ENCODE results near the gene RPL5.
A peak's percentile ranks its signal among the peaks of the same experiment; 100 is the strongest.
"Not testable (repeated sequence)": the region's sequence is repeated elsewhere in the genome, so short reads cannot be mapped to it uniquely, and the experiment has no call there.

The RPL5 gene

DNA sequence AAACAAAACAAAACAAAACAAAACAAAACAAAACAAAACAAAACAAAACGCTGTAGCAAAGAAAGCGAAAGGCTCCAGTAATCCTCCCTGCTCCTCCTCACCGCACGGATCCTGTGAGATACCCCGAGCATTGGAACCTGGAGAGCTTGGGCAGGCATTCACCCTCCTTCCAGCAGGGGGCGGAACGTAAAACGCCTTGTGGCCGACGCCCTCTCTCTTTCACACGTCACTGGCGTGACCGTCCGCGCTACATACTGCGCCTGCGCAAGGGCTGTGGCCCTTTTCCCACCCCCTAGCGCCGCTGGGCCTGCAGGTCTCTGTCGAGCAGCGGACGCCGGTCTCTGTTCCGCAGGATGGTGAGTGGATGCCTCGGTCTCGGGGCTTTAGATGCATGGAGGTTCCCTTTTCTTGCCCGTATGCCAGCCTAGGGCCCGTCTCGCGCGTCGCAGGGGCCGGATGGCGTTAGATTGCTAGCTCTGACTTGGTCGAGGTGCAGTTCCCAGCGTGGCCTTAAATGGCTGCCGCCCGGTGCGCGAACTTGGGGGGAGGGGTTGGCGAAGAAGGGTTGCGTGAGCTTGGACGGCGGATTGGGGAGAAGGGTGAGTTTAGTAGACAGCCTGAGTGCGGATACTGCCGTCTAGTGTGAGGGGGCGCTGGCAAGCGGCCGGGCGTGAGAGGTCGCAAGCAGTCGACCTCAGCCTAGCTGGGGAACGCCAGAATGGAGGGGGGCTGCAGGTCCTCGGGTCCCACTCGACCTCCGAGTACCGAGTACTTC lies at the start of gene RPL5:
Gene RPL5 (plus strand): TSS at position 279 of the 775 bp plus-strand sequence. CDS start 75 bp downstream, at position 354.
- DNase-seq (ENCODE audit: low read depth), result peak; percentile 96

DNA sequence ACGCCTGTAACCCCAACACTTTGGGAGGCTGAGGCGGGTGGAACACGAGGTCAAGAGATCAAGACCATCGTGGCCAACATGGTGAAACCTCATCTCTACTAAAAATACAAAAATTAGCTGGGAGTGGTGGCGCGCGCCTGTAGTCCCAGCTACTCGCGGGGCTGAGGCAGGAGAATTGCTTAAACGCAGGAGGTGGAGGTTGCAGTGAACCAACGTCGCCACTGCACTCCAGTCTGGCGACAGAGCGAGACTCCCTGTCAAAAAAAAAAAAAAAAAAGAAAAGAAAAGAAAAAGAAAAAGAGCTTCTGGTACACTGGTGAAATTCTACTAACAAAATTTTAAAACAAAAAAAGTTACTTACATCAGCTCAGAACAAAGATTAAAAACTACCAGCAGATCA lies 48.3 kb upstream of the RPL5 start:
- DNase-seq (ENCODE audit: low read depth), result not testable (repeated sequence)

DNA sequence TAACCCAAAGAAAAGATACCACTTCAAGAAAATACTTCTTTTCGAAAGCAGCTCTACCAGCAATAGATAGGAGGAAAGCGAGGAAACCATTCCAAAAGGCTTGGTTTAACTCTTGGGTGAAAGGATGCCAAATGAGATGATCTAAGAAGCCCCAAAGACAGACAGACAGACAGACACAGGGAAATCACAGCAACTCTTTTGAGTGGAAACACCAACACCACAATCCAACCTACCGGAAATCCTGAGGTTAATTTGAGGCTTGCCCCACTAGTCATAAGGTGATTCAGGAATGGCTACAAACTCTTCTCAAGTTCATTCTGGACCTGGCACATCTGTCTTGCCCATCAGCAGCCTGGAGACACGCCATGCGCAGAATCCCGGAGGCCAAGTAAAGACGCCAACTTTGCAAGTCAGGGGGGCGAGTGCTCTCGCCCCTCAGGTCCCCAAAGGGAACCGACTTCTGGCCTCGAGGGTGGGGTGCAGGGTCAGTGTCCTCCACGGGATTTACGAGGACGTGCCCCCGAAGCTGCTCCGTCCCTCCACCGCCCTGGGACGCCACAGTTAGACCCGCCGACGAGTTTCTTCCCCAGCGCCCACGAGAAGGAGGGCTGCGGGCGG lies 47.7 kb upstream of the RPL5 start:
- DNase-seq (ENCODE audit: low read depth), result peak; percentile 1

DNA sequence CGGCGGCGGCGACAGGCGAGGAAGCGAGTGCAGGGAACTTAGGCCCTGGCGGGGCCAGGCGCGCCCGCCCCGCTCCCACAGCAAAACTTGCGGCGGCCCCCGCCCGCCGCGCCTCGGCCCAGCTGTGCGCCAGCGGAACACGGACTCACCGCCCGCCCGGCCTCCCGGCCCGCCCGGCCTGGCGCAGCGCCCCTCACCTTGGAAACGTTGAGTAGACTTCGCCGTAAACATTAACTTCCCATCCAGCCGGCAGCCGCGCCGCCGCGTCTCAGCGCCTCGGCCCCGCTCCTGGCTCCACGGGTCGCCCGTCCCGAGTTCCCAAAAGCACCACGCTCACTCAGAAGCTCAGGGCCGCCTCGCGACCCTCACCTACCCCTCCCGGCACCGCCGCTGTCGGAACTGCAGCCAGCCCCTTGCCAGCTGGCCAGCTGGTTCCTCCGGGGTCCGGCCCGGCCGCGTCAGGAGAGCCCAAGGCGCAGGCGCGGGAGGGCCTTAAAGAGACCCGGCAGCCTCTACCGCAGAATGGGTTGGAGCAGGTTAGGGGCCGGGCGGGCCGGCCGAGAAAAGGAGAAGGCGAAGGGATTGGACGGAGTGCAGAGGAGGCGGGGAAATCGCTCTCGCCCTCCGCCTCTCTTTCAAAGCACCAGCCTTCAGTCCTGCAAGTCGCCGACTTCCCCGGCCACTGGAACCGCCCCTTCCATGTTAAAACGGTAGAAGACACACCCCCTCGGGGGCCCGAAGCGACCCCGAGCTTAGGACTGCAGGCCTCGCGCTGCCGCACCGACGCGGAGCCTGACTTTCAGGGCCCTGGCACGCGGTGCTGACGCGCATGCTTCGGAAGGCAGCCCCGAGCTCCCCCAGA lies 47.0 kb upstream of the RPL5 start, which contains the start of gene EVI5:
Gene EVI5 (minus strand): TSS at position 470 of the 862 bp plus-strand sequence. CDS start 48,562 bp downstream, outside the sequence.
- peak; percentile 5 for DNase-seq (ENCODE audit: low read depth)

DNA sequence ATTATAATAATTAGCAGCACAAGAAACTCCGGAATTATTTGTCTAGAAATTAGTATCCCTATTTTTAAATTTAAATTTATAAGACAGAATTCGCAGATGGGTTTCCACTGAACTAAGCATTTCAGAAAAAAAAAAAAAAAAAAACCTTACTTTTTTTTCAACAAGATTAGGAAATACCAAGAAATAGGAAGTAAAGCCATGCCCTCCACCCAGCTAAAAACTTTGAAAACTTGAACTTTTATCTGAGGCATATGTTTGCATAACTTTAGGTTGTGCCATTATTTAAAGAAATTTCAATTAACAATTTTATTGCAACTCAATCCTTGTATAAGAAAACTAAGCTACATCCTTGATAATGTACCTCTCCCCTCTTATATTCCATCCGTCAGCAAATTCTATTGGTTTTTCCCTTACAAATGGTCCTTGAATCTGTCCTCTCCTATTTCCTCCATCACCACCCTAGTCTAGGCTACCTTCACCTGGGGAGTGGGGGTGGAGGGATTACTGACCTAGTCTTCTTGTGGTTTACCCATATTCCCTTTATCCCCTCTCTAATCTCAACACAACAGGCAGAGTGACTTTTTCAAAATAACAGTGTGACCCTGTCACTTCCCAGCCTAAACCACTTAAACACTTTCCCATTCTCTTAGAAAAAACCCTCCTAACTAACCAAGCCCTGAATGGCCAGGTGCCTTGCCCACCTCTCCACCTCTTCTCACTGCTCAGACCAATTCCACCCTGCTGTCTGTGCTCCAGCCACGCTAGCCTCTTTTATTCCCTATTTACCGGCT lies 45.5 kb upstream of the RPL5 start:
- DNase-seq (ENCODE audit: low read depth), result no peak

DNA sequence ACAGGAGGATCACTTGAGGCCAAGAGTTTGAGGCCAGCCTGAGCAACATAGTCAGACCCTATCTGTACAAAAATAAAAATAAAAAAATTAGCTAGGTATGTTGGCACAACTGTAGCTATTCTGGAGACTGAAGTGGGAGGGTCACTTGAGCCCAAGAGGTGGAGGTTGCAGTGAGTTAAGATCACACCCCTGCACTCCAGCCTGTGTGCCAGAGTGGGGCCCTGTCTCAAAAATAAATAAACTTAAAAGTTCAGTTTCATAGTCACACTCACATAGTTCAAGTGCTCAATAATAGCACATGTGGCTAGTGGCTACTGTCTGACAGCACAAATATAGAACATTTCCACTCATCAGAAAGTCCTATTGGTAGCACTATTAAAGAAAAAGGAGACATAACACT lies 41.8 kb upstream of the RPL5 start:
- no peak for DNase-seq (ENCODE audit: low read depth)

DNA sequence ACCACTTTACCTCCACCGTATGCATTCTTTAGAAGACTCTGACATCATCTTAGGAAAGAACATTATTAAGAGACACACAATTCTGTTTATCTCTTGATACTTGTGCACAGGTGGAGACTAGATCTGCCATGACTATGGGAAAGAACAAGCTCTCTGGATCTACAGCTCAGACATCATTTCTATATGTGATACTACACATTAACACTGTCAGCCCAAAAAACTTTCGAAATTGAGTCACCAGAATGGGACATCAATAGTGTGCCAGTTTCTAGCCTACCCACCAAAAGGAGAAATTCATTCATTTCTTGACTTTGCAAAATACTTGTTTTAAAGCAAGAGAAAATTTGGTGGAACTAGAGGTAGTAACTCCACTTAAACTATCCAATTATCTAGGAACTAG lies 41.0 kb upstream of the RPL5 start:
- DNase-seq (ENCODE audit: low read depth), result no peak

DNA sequence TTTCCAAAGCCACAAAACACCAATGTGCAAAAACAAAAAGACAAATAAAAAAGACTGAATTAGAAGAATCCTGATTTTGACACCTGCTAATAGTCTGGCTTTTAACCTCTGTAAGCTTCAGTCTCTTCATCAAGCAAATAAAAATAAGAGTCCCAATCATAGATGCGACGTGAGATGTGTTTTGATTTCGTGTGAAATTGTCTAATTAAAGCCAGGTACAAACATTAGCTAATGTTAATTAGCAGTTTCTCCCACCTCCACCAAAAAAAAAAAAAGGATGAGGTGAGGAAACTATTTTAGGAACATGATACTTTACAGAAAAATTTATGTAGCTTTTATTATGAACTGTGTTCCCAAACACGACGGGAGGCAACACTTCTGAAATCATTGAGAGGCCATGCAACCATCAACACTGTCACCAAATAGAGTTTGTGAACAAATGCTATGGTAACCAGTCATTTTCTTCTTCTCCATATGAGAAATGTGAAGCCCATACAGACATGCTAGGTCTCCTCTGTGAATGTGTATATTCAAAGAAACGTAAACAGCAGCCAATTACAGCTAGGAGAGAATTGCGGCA lies 40.3 kb upstream of the RPL5 start:
- no peak for DNase-seq (ENCODE audit: low read depth)

DNA sequence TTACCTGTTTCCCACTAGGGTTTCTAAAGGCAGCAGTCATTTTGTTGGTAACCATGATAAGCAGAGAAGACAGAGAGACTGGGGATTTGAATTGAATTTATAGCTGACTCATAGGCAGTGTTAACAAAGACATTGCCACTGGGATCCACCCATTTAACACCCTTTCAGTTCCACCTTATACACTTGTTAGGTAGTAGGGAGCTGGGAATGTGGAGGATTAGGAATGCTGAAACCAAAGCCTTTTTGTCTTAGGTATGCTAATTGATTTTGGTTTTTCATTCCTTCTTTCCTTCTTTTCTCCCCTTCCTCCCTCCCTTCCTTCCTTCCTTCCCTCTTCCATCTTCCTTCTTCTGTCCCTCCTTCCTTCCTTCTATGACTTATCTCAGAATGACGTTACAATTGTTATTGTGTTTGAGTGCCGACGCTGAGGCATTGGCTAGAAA lies 39.5 kb upstream of the RPL5 start:
- no peak for DNase-seq (ENCODE audit: low read depth)

DNA sequence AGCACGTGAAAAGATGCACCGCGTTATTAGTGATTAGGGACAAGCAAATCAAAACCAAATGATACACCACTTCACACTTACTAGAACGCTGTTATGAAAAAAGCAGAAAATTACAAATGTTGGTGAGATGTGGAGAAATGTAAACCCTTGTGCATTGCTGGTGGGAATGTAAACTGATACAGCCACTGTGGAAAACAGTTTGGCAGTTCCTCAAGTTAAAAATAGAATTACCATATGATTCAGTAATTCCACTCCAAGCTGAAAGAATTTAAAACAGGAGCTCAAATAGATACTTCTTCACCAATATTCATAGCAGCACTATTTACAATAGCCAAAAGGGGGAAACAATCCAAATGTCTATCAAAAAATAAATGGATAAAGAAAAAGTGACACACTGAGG lies 36.7 kb upstream of the RPL5 start:
- DNase-seq (ENCODE audit: low read depth), result no peak

DNA sequence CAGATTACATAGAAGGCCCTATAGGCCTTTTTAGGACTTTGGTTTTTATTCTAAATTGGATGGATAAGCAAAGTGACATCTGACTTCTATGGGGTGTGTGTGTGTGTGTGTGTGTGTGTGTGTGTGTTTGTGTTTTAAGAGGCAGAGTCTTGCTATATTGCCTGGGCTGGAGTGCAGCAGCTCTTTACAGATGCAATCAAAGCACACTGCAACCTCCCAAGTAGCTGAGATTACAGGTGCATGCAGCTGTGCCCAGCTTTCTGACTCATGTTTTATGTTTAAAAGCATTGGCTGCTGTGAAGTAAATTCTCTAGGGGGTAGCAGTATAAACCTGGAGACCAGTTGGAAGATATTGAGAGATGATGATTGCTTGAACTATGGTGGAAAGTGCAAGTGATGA lies 34.5 kb upstream of the RPL5 start:
- DNase-seq (ENCODE audit: low read depth), result no peak

DNA sequence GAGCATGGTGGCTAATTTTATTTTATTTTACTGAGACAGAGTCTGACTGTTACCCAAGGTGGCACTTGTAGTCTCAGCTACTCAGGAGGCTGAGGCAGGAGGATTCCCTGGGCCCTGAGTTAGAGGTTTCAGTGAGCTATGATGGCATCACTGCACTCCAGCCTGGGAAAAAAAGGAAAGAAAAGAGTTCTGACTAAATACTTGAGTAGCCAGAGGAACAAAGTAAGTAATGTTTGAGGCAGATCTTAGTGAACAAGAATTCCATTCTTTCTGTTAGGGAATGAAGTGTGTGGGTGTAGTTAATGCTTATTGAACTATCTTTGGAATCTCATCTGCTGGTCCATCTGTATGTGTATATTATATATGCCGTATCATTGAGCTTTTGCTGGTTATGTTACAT lies 33.9 kb upstream of the RPL5 start:
- no peak for DNase-seq (ENCODE audit: low read depth)

DNA sequence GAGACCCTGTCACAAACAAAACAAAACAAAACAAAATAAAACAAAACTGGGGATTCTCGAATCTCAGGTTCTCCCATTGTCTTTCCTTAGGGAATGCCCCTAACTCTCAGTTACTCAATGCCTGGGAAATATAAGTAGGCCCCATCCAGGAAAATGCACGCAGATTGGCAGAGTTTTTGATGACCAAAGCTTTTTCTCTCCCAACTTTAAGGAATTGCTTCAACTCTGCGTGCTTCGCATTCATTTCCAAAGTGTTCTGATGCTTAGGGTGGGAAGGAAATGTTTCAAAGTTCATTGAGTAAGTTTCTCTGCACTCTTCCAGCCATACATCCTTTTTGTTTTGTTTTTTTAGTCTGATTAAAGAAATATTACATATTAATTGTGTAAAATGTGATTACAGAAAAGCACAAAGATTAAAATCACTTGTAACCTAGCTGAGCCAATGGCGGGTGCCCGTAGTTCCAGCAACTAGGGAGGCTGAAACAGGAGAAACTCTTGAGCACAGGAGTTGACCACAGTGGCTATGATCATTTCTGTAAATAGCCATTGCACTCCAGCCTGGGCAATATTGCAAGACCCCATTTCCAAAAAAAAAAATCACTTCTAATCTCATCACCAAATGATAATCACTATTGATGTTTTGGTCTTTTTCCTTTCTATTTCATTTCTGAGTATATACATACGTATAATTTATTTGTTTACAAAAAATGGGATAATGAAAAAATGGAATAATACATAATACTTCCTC lies 28.5 kb upstream of the RPL5 start:
- no peak for DNase-seq (ENCODE audit: low read depth)

DNA sequence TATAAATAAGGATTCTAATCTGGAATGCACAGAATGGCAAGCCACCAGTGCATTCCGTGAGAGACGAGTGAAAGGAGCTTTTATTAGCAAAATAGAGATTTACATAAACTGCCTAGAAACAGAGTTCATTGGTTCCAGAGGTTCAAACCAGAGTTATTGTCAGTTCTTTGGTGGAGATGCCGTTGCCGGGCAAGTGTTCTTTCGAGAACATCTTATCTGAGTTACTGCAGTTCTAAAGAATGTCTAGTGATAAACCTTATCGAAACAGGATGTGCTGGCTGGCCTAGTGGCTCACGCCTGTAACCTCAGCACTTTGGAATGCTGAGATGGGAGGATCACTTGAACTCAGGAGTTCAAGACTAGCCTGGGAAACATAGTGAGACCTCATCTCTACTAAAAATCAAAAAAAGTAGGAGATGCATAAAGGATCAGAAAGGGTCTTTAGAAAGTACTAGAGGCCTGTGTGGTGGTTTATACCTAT lies 27.1 kb upstream of the RPL5 start:
- DNase-seq (ENCODE audit: low read depth), result no peak

DNA sequence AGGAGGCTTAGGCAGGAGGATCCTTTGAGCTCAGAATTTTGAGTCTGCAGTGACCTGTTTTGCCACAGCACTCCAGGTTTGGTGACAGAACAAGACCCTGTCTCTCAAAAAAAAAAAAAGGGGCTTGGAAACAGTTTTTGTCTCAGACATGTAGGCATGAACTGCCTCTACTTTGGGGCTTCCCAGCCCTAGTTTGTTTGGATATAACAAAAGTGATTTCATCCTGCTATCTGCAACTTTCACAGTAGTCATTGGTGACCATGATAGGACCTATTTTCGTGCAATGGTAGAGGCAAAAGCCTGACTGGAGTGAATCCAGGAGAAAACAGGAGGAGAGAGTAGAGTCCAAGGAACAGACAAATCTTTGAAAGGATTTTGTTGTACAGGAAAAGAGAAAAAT lies 26.6 kb upstream of the RPL5 start:
- no peak for DNase-seq (ENCODE audit: low read depth)

DNA sequence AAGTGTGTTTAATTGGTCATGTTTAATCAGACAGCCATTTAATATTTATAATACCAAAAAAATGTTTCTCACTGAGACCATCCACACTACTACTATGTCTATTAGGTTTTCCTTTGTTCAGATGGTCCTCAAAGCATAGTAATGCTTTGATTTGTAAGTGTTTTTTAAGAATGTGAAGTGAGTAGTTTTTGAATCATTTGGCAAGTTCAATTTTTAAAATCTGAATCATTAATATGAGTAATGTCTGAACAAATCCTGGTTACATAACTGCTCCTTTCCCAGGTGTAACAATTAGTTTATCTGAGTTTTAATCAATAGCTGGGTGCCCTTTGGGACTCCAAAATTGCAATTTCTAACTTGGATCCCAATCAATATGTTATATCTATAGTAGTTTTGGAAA lies 23.5 kb upstream of the RPL5 start:
- DNase-seq (ENCODE audit: low read depth), result no peak

DNA sequence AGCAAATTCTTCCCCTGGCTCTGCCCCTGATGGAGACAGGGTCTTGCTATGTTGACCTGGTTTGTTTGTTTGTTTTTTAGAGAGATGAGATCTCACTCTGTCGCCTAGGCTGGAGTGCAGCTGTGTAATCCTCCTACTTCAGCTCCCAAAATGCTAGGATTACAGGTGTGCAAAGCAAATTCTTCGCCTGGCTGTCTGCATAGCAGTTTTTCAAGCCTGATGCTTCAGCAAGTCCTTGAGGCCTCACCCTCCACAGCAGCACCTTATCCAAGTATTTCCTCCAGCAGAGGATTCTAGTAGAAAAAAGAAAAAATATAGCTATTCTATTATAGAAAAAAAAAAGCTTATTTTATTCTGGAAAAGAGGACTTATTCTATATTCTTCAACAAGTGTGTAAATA lies 15.1 kb upstream of the RPL5 start:
- no peak for DNase-seq (ENCODE audit: low read depth)

DNA sequence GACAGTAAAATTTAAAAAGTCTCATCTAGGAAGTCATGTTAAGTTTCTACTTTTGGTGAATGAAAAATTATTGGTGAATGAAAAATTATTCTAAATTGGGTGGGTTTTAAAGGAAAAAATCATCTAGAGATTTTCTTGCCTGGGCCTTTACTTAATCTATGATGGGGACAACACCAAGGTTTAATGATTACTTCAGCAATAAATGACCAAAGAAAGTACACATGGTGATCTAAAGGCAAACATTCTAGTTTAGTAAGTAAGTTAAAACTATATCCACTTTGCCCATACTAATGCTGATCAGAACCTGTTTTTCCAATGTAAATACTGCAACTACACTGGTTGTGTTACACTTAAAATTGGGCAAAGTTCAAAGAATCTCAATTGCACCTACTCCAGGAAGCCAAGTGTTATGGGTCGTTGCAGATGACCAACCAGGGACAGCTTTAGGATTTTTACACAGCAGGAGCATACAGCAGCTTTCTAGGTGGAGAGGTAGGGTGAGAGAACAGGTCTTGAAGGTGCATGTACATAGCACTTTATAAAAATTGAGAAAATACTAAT lies 14.6 kb upstream of the RPL5 start:
- no peak for DNase-seq (ENCODE audit: low read depth)

DNA sequence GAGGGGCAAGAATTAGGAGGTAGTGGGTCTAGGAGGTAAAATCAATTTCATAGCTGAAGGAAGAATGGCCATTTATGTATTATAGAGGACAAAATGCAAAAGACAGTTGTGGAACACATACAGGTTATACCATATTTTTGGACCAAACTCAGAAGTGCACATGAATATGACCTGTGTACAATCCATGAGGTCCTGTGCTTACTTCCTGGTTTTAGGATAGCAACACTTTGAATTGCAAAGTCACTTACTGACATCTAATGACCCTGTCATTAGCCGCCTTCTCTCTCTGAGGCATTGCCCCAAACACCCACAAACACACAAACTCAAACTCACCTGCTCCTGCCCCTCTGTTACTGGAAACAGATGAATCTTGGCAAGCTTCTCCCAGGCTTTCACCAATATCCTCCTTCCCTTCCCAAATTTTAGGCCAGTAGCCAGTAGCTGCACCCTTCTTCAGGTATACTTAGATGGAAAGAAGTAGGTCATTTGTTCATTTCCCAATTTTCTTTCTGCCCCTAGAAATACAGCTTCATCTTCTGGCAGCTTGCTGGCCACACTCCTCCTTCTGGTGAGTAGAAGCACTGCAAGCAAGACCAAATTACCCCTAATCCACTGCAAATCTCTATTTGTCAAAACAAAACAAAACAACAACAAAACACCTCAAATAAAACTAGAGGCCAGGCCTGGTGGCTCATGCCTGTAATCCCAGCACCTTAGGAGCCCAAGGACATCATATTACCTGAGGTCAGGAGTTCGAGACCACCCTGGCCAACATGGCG lies 13.7 kb upstream of the RPL5 start:
- no peak for DNase-seq (ENCODE audit: low read depth)
